ENCODE data around the gene GBF1. TPM values are rescaled to one million over a fixed set of nuclear protein-coding genes. Genes with fewer than 3 reads are reported as not detected.

Gene GBF1
- total and polyA plus RNA-seq, 10 donors = 5.8 to 42.1 (median 38.6) TPM

DNA sequence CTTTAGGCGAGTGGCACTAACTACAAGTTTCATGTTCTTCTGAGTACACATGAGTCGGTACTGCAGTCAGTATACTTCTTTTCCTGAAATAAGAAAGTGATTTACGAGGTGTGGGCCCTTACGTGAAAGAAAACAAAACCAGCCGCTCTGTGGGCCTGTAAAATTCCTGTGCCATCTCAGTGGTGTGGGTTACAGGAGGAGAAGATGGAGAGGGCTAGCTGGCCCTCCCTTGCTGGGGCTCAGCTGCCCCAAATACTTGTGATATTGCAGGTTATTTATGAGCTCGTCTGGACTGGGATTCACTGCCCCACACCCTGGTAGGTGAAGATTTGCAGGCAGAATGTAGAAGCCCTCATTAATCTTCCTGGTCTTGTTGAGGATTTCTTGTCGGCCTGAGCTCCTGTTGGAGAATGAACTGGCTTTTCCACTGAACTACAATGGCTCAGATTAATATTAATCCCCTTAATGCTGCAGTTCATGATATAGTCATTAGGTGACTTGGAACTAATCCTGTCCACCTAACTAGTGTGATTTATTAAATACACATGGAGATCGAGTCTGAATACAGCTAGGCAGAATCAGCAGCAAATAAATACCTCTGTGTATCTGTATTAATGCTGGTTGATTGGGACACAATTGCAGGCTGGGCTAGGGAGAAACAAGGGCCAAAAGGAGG, 68.0 kb downstream of the GBF1 start:
- 66 to 77% (median 75%) methylated on average over 8 of the region's 8 CpGs for WGBS, 5 donors
- H3K36me3 ChIP-seq = peaks cover 0 to 17% (median 0%) of the 10 kb centered on the region in 6 donors
- intact Hi-C loops (cut with DNase I; ENCODE audit: low total_unique reads) = no loop called here

DNA sequence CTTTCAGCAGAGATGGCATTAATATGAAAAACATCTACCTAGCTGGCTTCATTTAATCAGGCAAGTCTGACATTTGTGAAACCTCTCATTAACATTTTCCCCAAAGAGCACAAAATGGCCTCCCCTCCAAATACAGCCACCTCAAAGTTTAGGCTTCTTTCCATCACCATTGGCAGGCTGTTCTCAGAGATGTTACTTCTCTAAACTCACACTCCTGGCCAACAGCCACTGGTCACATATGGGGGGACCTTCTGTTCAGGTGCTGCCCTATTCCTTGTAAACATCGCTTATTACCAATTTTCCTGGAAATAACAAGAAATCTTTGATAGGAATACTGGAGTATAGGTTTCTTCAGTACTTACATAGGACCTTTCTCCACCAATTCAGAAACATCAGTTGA, 69.5 kb downstream of the GBF1 start:
- Histone ChIP-seq H3K27me3 (replicated peaks in 1 of 7) (no peaks in the 10 kb centered on the region), H3K4me1 (peaks cover 0 to 25% (median 8%) of the 10 kb centered on the region in 6 donors), H3K27ac (no peak overlapping the region), H3K36me3 (peaks cover 0 to 17% (median 0%) of the 10 kb centered on the region in 6 donors), H3K4me3 (no peak overlapping the region), H3K9me3 (no peaks in the 10 kb centered on the region)
- no peak for DNase-seq
- TF ChIP-seq POLR2A (IDR thresholded peaks at IDR 0.05) (no peak), POLR2AphosphoS5 (IDR thresholded peaks at IDR 0.05) (no peak)
- TF ChIP-seq, protein P1, sequence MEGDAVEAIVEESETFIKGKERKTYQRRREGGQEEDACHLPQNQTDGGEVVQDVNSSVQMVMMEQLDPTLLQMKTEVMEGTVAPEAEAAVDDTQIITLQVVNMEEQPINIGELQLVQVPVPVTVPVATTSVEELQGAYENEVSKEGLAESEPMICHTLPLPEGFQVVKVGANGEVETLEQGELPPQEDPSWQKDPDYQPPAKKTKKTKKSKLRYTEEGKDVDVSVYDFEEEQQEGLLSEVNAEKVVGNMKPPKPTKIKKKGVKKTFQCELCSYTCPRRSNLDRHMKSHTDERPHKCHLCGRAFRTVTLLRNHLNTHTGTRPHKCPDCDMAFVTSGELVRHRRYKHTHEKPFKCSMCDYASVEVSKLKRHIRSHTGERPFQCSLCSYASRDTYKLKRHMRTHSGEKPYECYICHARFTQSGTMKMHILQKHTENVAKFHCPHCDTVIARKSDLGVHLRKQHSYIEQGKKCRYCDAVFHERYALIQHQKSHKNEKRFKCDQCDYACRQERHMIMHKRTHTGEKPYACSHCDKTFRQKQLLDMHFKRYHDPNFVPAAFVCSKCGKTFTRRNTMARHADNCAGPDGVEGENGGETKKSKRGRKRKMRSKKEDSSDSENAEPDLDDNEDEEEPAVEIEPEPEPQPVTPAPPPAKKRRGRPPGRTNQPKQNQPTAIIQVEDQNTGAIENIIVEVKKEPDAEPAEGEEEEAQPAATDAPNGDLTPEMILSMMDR (IDR thresholded peaks at IDR 0.05 in 8 of 11, conservative IDR thresholded peaks at IDR 0.05 in 3 of 11) = no peak
- intact Hi-C loops (cut with DNase I; ENCODE audit: low total_unique reads) = no loop called here
- WGBS, 5 donors = 95 to 100% (median 98%) methylated on average over 1 of the region's 1 CpG

More for the DNA sequence above, 68.0 kb downstream of the GBF1 start:
- Histone ChIP-seq H3K4me3 (no peak overlapping the region), H3K4me1 (peaks cover 0 to 25% (median 8%) of the 10 kb centered on the region in 6 donors), H3K9me3 (no peaks in the 10 kb centered on the region), H3K27ac (no peak overlapping the region), H3K27me3 (replicated peaks in 1 of 7) (no peaks in the 10 kb centered on the region)
- DNase-seq = no peak
- TF ChIP-seq, protein P1 (IDR thresholded peaks at IDR 0.05 in 8 of 11, conservative IDR thresholded peaks at IDR 0.05 in 3 of 11) = no peak
- no peak for TF ChIP-seq POLR2A (IDR thresholded peaks at IDR 0.05)
- TF ChIP-seq POLR2AphosphoS5 (IDR thresholded peaks at IDR 0.05) = no peak

DNA sequence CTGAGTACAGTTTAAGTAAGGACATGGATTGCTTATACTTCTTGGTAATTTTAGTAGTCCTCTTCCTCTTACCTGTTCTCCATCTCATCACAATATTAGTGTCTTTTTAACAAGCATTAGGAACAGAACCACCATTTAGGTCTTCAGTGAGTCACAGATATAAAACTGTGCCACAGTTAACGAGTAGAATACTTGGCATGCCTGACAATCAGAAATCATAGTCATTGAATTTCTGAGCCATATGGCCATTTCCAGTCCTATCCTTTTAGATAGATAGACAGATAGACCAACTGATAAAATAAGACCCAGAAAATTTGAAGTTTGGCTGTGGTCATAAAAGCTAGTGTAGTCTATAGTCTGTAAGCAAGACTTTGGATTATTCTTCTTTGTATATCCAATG, 71.1 kb downstream of the GBF1 start:
- DNase-seq = no peak
- Histone ChIP-seq H3K36me3 (peaks cover 0 to 18% (median 0%) of the 10 kb centered on the region in 6 donors), H3K27ac (no peak overlapping the region), H3K9me3 (no peaks in the 10 kb centered on the region), H3K27me3 (replicated peaks in 1 of 7) (no peaks in the 10 kb centered on the region), H3K4me1 (peaks cover 0 to 11% (median under 1%) of the 10 kb centered on the region in 6 donors), H3K4me3 (no peak overlapping the region)
- 86 to 95% (median 94%) methylated on average over 1 of the region's 1 CpG for WGBS, 5 donors
- TF ChIP-seq POLR2AphosphoS5 (IDR thresholded peaks at IDR 0.05) (no peak), POLR2A (IDR thresholded peaks at IDR 0.05) (no peak)
- TF ChIP-seq, protein P1 (IDR thresholded peaks at IDR 0.05 in 8 of 11, conservative IDR thresholded peaks at IDR 0.05 in 3 of 11) = no peak
- intact Hi-C loops (cut with DNase I; ENCODE audit: low total_unique reads) = no loop called here

DNA sequence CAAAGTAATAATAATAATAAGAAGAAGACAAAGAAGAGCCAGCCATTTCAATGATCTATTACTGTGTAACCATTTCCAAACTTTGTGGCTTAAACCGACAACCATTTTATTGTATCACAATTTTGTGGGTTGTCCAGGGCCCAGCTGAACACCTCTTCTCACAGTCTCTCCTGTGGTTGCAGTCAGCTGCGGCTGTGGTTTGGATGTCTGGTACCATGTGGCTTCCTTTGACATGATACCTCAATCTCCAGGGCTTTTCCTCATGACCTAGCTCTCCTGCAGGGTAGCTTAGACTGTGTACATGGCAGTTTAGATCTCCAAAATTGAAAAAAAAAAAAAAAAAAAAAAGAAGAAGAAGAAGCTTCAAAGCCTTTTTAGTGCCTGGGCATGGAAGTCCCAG, 77.6 kb downstream of the GBF1 start:
- 20 to 46% (median 38%) methylated on average over 2 of the region's 2 CpGs for WGBS, 5 donors
- intact Hi-C loops (cut with DNase I; ENCODE audit: low total_unique reads) = no loop called here
- Histone ChIP-seq H3K4me3 (no peak overlapping the region), H3K27ac (no peak overlapping the region), H3K9me3 (no peaks in the 10 kb centered on the region), H3K4me1 (peaks cover 0 to 35% (median 13%) of the 10 kb centered on the region in 6 donors), H3K36me3 (peaks cover 0 to 14% (median 0%) of the 10 kb centered on the region in 6 donors), H3K27me3 (replicated peaks in 1 of 7) (no peaks in the 10 kb centered on the region)
- DNase-seq = no peak
- TF ChIP-seq POLR2AphosphoS5 (IDR thresholded peaks at IDR 0.05) (no peak), POLR2A (IDR thresholded peaks at IDR 0.05) (no peak)
- TF ChIP-seq, protein P1 (IDR thresholded peaks at IDR 0.05 in 8 of 11, conservative IDR thresholded peaks at IDR 0.05 in 3 of 11) = no peak

All from spleen (tissue), 11 donors.